K562 (cell line): Measurements from ENCODE around the gene ZNF514. TPM values are rescaled to one million over a fixed set of nuclear protein-coding genes. Genes with fewer than 3 reads are reported as not detected.

Experiments
- ATAC-seq: fragments of 200-7000 bp; cut with Tn5 transposase; 3 replicates; pipeline ENCODE4 v1.9.1; 2020; ENCODE audit warnings: moderate library complexity
- BruUV-seq: library from RNA; stranded (reverse); fragments of 400-500 nt; replicated peaks from 2 replicates; lab custom pipeline; 2021; lab: Mats Ljungman, UMichigan
- CTCF ChIA-PET: fragments of 300-600 bp; formaldehyde crosslinking; extraction: SDS; loops from one replicate; lab custom pipeline; 2021; ENCODE audit warnings: low intra/inter-chr PET ratio; lab: Yijun Ruan, JAX
- POLR2A ChIA-PET: fragments of 300-600, 350-650 bp; sonication (Branson Sonifier 250); formaldehyde crosslinking; extraction: SDS; loops from one replicate; lab custom pipeline; 2021; ENCODE audit warnings: antibody characterized with exemption, inconsistent platforms; lab: Yijun Ruan, JAX
- DNase-seq, 4 experiments: peaks; one replicate each; pipeline versions ENCODE4 v3.0.0 to v3.0.0-alpha.2; 2011 to 2018; ENCODE audit warnings: low spot score in 3 of 4, mixed read lengths in 3 of 4; ENCODE audit errors: extremely low read depth in 1 of 4
- FAIRE-seq: peaks from 2 replicates; lab custom pipeline; 2011; peaks lifted over from hg19 to GRCh38; lab: Jason Lieb, UNC
- H2AFZ ChIP-seq: 2 replicates; pipeline ENCODE4 v1.6.0; 2011; ENCODE audit warnings: low read depth, low read length, control low read depth, inconsistent platforms
- H3K27ac ChIP-seq: fragments of 200-600 bp; 3 replicates; pipeline ENCODE4 v1.8.0; 2011; ENCODE audit warnings: low read depth, mild to moderate bottlenecking, control low read depth, inconsistent platforms, low read length, moderate library complexity, mixed read lengths; ENCODE audit errors: extremely low read depth
- H3K27me3 ChIP-seq, 2 experiments: fragments of 300-600 bp in 1 of 2; 2 replicates in 1 of 2; 3 replicates in 1 of 2; pipeline versions ENCODE4 v1.6.0 to v1.8.0; 2011; ENCODE audit warnings: inconsistent platforms in 2 of 2, low read length in 2 of 2, mild to moderate bottlenecking in 1 of 2, mixed read lengths in 1 of 2, moderate library complexity in 1 of 2; ENCODE audit not compliant: control insufficient read depth in 2 of 2, insufficient read depth in 2 of 2
- H3K36me3 ChIP-seq: fragments of 300-600 bp; 3 replicates; pipeline ENCODE4 v1.8.0; 2011; ENCODE audit warnings: mild to moderate bottlenecking, low read length, inconsistent platforms; ENCODE audit not compliant: control insufficient read depth, insufficient read depth
- H3K4me1 ChIP-seq, 2 experiments: fragments of 200-600 bp in 1 of 2; replicated peaks in 1 of 2; 2 replicates in 1 of 2; 3 replicates in 1 of 2; pipeline versions ENCODE4 v1.5.1 to v1.8.0; 2011; ENCODE audit warnings: inconsistent platforms in 2 of 2, low read length in 2 of 2, mild to moderate bottlenecking in 1 of 2, mixed read lengths in 1 of 2, moderate library complexity in 1 of 2; ENCODE audit not compliant: control insufficient read depth in 2 of 2, insufficient read depth in 2 of 2
- H3K4me2 ChIP-seq: 2 replicates; pipeline ENCODE4 v1.6.1; 2011; ENCODE audit warnings: low read length, control low read depth, inconsistent platforms, mixed read lengths; ENCODE audit not compliant: insufficient read depth
- H3K4me3 ChIP-seq: fragments of 200-600 bp; sonication (generic), shearing (Covaris generic); 2 replicates; pipeline ENCODE4 v1.5.1; 2016; ENCODE audit warnings: control low read depth, inconsistent platforms
- H3K79me2 ChIP-seq: fragments of 200-600 bp; 3 replicates; pipeline ENCODE4 v1.8.0; 2011; ENCODE audit warnings: low read length, inconsistent platforms; ENCODE audit not compliant: control insufficient read depth, insufficient read depth
- H3K9ac ChIP-seq, 2 experiments: 2 replicates each; pipeline versions ENCODE4 v1.6.0 to v1.6.1; 2011; ENCODE audit warnings: low read depth in 2 of 2, low read length in 2 of 2, control low read depth in 1 of 2, inconsistent platforms in 1 of 2, mild to moderate bottlenecking in 1 of 2, mixed read lengths in 1 of 2; ENCODE audit not compliant: insufficient read depth in 1 of 2
- H3K9me1 ChIP-seq: one replicate; pipeline ENCODE4 v1.6.0; 2011; ENCODE audit warnings: inconsistent platforms, mild to moderate bottlenecking, low read length, moderate library complexity; ENCODE audit not compliant: control insufficient read depth, insufficient read depth
- H3K9me3 ChIP-seq: replicated peaks from 2 replicates; pipeline ENCODE4 v1.5.1; 2011; ENCODE audit warnings: low read depth, low read length, inconsistent platforms; ENCODE audit not compliant: control insufficient read depth, insufficient read depth
- H4K20me1 ChIP-seq: replicated peaks from 2 replicates; pipeline ENCODE4 v1.6.1; 2011; ENCODE audit warnings: low read length, inconsistent platforms, mixed read lengths; ENCODE audit not compliant: control insufficient read depth, insufficient read depth
- AFF1 ChIP-seq, 2 experiments: fragments of 450-650 bp; IDR thresholded peaks; 2 replicates each; pipeline ENCODE4 v1.6.1; 2018; ENCODE audit warnings: mild to moderate bottlenecking in 2 of 2, low read depth in 1 of 2; ENCODE audit not compliant: partially characterized antibody in 2 of 2
- E4F1 ChIP-seq: fragments of 250-450 bp; sonication (Bioruptor Pico); IDR thresholded peaks from 2 replicates; pipeline ENCODE4 v1.5.0; 2021; ENCODE audit warnings: mild to moderate bottlenecking, borderline replicate concordance
- KLF13 ChIP-seq: fragments of 450-650 bp; IDR thresholded peaks from 2 replicates; pipeline ENCODE4 v1.6.1; 2016; ENCODE audit warnings: missing genetic modification characterization, low read depth, mild to moderate bottlenecking, missing compliant biosample characterization, moderate library complexity, borderline replicate concordance
- NCOA2 ChIP-seq, 2 experiments: fragments of 450-650 bp; IDR thresholded peaks; 2 replicates each; pipeline ENCODE4 v1.6.1; 2018; ENCODE audit warnings: mild to moderate bottlenecking in 2 of 2, moderate library complexity in 1 of 2; ENCODE audit not compliant: partially characterized antibody in 2 of 2
- PHB ChIP-seq: fragments of 250-450 bp; sonication (Bioruptor Pico); IDR thresholded peaks from 2 replicates; pipeline ENCODE4 v1.5.0; 2021
- RB1 ChIP-seq: fragments of 450-650 bp; IDR thresholded peaks from 2 replicates; pipeline ENCODE4 v1.6.1; 2017; ENCODE audit warnings: low read depth, mild to moderate bottlenecking
- SMAD4 ChIP-seq: fragments of 250-450 bp; sonication (Bioruptor Pico); conservative IDR thresholded peaks from 2 replicates; pipeline ENCODE4 v1.8.0; 2021; ENCODE audit warnings: inconsistent platforms, mild to moderate bottlenecking, moderate library complexity
- SMARCA5 ChIP-seq: fragments of 450-650 bp; IDR thresholded peaks from 2 replicates; pipeline ENCODE4 v1.6.1; 2016
- ZNF644 ChIP-seq: fragments of 200-800 bp; sonication (Bioruptor generic); IDR thresholded peaks from 2 replicates; pipeline ENCODE4 v1.6.1; 2016; ENCODE audit warnings: low read depth, missing genetic modification characterization, missing compliant biosample characterization
- ZNF79 ChIP-seq: fragments of 250-450 bp; sonication (Bioruptor Pico); IDR thresholded peaks from 2 replicates; pipeline ENCODE4 v1.4.0; 2020; ENCODE audit warnings: low read depth, mild to moderate bottlenecking, moderate library complexity
- WGBS: fragments of 100-300 bp; shearing (Covaris generic); methylation state at CpG from one replicate; pipeline ENCODE4 v1.1.6; 2016; ENCODE audit warnings: low coverage, mixed read lengths; ENCODE audit not compliant: insufficient coverage; ENCODE audit errors: missing lambda C conversion rate; 5-methylcytosine and 5-hydroxymethylcytosine counted together
- in situ Hi-C: fragments of 300-500 bp; cut with MboI; formaldehyde crosslinking; loops from 4 replicates; pipeline ENCODE4 v1.15.0; 2018; ENCODE audit warnings: inconsistent platforms, mixed read lengths
- intact Hi-C: fragments of 100-400 bp; cut with micrococcal nuclease; formaldehyde crosslinking; loops from 2 replicates; pipeline ENCODE4 v1.14.2; 2022
- polyA plus RNA-seq, 8 experiments: library from polyadenylated mRNA; depleted of rRNA in 4 of 8; stranded (reverse) in 5 of 8; unstranded in 3 of 8; fragments of >200 nt; fragmentation: Nextera tagmentation in 2 of 8; fragmentation: Illumina TruSeq in 1 of 8; extraction: Ambion mirVana in 2 of 8; extraction: Trizol in 1 of 8; gene quantifications; 2 replicates each; pipeline versions ENCODE4 v1.2.1 to v1.2.3, GENCODE V29; 2011 to 2014; ENCODE audit warnings: inconsistent platforms in 1 of 8, missing spikeins in 1 of 8
- total RNA-seq, 7 experiments: library from RNA; depleted of rRNA in 6 of 7; stranded (reverse); fragments of >200 nt in 6 of 7; fragmentation: Illumina TruSeq in 2 of 7; extraction: Trizol in 2 of 7; gene quantifications; 2 replicates each; pipeline versions ENCODE4 v1.2.1 to v1.2.3, GENCODE V29; 2011 to 2021; ENCODE audit warnings: low replicate concordance in 1 of 7

ZNF514 gene
- total and polyA plus RNA-seq, 9 of the 15 experiments (the other 6 are each of a cell fraction or from before 2014, with no cell fraction given) = 7.5 to 17.7 (median 11.4) TPM

GRCh38 chr2:95121407-95122196 lies 38.0 kb downstream of the ZNF514 start, which contains the start of gene MRPS5 (continued):
- no peak for TF ChIP-seq ZNF79 (CRISPR knock-in tag)
- TF ChIP-seq E4F1 = no peak
- peak; percentile 97 for TF ChIP-seq RB1
- peak; percentile 18; the same call in 1 of the 2 replicates for TF ChIP-seq PHB (CRISPR knock-in tag)
- peak; percentile 97 for TF ChIP-seq SMARCA5
- peak in 1 of 2 experiments; percentile 97 for TF ChIP-seq NCOA2 (IDR thresholded peaks at IDR 0.05; ENCODE audit: partially characterized antibody in 2 of 2)

GRCh38 chr2:95121093-95121406 lies 38.6 kb downstream of the ZNF514 start:
- peak overlapping the region; percentile 98 for H3K4me3 ChIP-seq
- peaks cover 50% of the 10 kb centered on the region for H3K79me2 ChIP-seq
- BruUV-seq = no TSS peak
- peak overlapping the region; percentile 98 for H2AFZ ChIP-seq
- peaks cover 42% of the 10 kb centered on the region for H3K36me3 ChIP-seq
- peak overlapping the region; percentile 95 to 100 for H3K9ac ChIP-seq
- in situ Hi-C loops = no loop called here
- peak overlapping the region; percentile 99 for H3K4me2 ChIP-seq
- FAIRE-seq = no peak
- peaks cover 10 to 14% of the 10 kb centered on the region in 2 experiments; a peak in 4 of 5 replicates for H3K4me1 ChIP-seq
- ATAC-seq = no peak
- no peaks in the 10 kb centered on the region for H3K27me3 ChIP-seq
- no peak for DNase-seq
- 0% methylated on average over 10 of the region's 11 CpGs for WGBS
- intact Hi-C loops = loop anchor here (5.0 kb wide), 1 partner anchor 46 kb away; the partner anchor contains the start of gene ZNF2
- POLR2A ChIA-PET = interaction anchor here (0.7 to 0.9 kb wide), 5 partner anchors 9 to 76 kb away, joined by 3 to 5 read pairs (median 3); no protein-coding TSS in a partner anchor
- H3K9me1 ChIP-seq = no peaks in the 10 kb centered on the region
- H3K27ac ChIP-seq = peak overlapping the region; percentile 98
- CTCF ChIA-PET = no interaction called here
- no peaks in the 10 kb centered on the region for H3K9me3 ChIP-seq
- 0 out of 2 replicates have a peak, but pooled peaks cover 4% of the 10 kb centered on the region for H4K20me1 ChIP-seq
- TF ChIP-seq AFF1 (IDR thresholded peaks at IDR 0.05; ENCODE audit: low read depth in 1 of 2, partially characterized antibody in 2 of 2) = no peak
- TF ChIP-seq ZNF644 (tag) = no peak
- TF ChIP-seq SMAD4 = no peak
- no peak for TF ChIP-seq KLF13 (tag)
